GOT3 (cell line): ENCODE results near the gene HOXC6.

ENCODE experiments used
- DNase-seq: peaks from one replicate; lab custom pipeline; 2025; ENCODE audit warnings: mixed read lengths; lab: John Stamatoyannopoulos, UW

The HOXC6 gene

GRCh38 chr12:54002915-54003389, 25.3 kb upstream of the HOXC6 start:
- no peak for DNase-seq

GRCh38 chr12:54003625-54004024, 24.6 kb upstream of the HOXC6 start:
- no peak for DNase-seq

- DNase-seq, result no peak
Observed at GRCh38 chr12:54004063-54004840, 24.0 kb upstream of the HOXC6 start.

GRCh38 chr12:54004841-54005530, 23.3 kb upstream of the HOXC6 start:
- no peak for DNase-seq

GRCh38 chr12:54005531-54005852, 22.7 kb upstream of the HOXC6 start:
- no peak for DNase-seq

- DNase-seq, result no peak
Observed at GRCh38 chr12:54005853-54006558, 22.2 kb upstream of the HOXC6 start.

GRCh38 chr12:54006559-54007220, 21.6 kb upstream of the HOXC6 start:
- no peak for DNase-seq

GRCh38 chr12:54007538-54008259, 20.5 kb upstream of the HOXC6 start:
- no peak for DNase-seq

GRCh38 chr12:54008260-54008552, 20.0 kb upstream of the HOXC6 start:
- no peak for DNase-seq

GRCh38 chr12:54009171-54010052, 18.8 kb upstream of the HOXC6 start:
- DNase-seq, result no peak

- DNase-seq, result no peak
Observed at GRCh38 chr12:54010053-54010971, 17.9 kb upstream of the HOXC6 start.

- no peak for DNase-seq
Observed at GRCh38 chr12:54010972-54011664, 17.1 kb upstream of the HOXC6 start.

GRCh38 chr12:54011665-54012532, 16.3 kb upstream of the HOXC6 start:
- no peak for DNase-seq

- no peak for DNase-seq
Observed at GRCh38 chr12:54012631-54013409, 15.4 kb upstream of the HOXC6 start.

- no peak for DNase-seq
Observed at GRCh38 chr12:54014377-54015017, 13.7 kb upstream of the HOXC6 start.

- no peak for DNase-seq
Observed at GRCh38 chr12:54015018-54015931, 13.0 kb upstream of the HOXC6 start.
